ENCODE measurements around the gene HSD17B11. TPM values are rescaled to one million over a fixed set of nuclear protein-coding genes. Genes with fewer than 3 reads are reported as not detected.
A peak's percentile ranks its signal among the peaks of the same experiment; 100 is the strongest.
"Not testable (repeated sequence)": the region's sequence is repeated elsewhere in the genome, so short reads cannot be mapped to it uniquely, and the experiment has no call there.

Gene HSD17B11
- total RNA-seq, 1 donor from 2014 or later: 32.0 TPM

GRCh38 chr4:87405211-87405820, 14.3 kb upstream of the HSD17B11 start:
- DNase-seq: no peak

DNA sequence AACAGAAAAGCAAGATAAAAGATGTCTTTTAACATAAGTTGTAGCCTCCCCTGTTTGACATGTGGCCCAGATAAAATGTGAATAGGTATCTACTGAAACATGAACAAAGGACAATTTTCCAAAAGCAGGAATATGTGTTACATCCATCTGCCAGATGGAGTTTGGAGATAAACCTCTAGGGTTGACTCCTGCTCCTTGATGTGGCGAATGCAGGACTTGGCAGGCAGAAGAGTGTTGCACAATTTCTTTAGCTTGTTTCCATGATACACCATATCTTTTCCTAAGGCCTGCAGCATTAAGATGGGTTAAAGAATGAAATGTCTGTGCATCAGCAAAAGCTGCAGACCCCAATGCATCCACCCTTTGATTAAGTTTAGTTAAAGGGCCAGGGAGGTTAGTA, 12.7 kb upstream of the HSD17B11 start:
- not testable (repeated sequence) for DNase-seq

- DNase-seq: no peak
Measured at GRCh38 chr4:87399954-87400353, 9.0 kb upstream of the HSD17B11 start.

GRCh38 chr4:87399148-87399547, 8.2 kb upstream of the HSD17B11 start:
- DNase-seq: no peak

DNA sequence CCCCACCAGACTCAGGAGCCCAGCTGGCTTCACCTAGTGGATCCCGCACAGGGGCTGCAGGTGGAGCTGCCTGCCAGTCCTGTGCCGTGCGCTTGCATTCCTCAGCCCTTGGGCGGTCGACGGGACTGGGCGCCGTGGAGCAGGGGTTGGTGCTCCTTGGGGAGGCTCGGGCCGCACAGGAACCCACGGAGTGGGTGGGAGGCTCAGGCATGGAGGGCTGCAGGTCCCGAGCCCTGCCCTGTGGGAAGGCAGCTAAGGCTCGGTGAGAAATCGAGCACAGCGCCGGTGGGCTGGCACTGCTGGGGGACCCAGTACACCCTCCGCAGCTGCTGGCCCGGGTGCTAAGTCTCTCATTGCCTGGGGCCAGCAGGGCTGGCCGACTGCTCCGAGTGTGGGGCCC, 4.9 kb upstream of the HSD17B11 start:
- DNase-seq: not testable (repeated sequence)

GRCh38 chr4:87395073-87395472, 4.1 kb upstream of the HSD17B11 start:
- not testable (repeated sequence) for DNase-seq

- no peak for DNase-seq
Measured at GRCh38 chr4:87392183-87392582, 1.2 kb upstream of the HSD17B11 start.

- DNase-seq: no peak
Measured at GRCh38 chr4:87391576-87392054, 627 bp upstream of the HSD17B11 start.

DNA sequence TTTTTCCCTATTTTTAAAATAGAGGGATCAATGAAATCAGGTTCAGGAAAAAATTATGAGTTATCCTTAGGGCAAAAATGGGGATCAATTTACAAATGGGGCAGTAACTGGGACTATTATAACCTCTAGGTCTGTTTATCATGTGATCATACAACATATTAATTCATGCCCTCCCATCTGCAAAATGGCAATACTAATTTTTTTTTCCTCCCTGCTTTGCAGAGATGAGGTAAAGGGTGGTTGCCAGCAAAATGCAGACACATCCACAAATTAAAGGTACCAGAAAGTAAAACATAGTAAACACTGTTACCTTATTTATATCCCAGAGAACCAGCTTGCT, 467 bp downstream of the HSD17B11 start:
- DNase-seq: no peak

DNA sequence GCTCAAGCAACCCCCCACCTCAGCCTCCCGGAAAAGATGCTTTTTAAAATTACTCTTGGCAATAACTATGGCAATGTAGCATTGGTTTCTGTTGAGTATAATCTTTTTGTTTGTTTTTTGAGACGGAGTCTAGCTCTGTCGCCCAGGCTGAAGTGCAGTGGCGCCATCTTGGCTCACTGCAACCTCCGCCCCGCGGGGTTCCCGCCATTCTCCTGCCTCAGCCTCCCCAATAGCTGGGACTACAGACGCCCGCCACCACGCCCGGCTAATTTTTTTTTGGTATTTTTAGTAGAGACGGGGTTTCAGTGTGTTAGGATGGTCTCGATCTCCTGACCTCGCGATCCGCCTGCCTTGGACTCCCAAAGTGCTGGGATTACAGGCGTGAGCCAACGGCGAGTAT, 933 bp downstream of the HSD17B11 start:
- not testable (repeated sequence) for DNase-seq

GRCh38 chr4:87388901-87389300, 2.1 kb downstream of the HSD17B11 start:
- no peak for DNase-seq

DNA sequence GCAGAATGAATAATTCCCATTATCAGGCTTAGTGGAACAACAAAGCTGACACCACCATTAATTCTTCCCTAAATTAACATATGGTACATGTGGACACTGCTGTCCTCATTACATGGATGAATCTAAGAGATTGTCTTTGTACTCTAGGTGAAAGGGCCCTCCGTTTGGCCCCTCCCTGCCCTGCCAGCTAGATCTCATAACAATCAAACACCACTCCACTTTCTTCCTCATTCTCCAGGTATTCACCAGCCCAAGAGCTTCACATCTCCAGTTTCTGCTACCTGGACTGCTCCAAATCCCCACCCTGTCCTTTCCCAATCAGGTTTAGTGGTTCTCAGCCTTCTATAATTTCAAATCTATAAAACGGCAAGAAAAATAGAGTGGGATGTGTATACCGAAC, 3.8 kb downstream of the HSD17B11 start:
- no peak for DNase-seq

GRCh38 chr4:87384466-87385132, 6.4 kb downstream of the HSD17B11 start:
- DNase-seq: not testable (repeated sequence)

- DNase-seq: no peak
Measured at GRCh38 chr4:87382931-87383330, 8.1 kb downstream of the HSD17B11 start.

GRCh38 chr4:87382116-87382515, 8.9 kb downstream of the HSD17B11 start:
- no peak for DNase-seq

- no peak for DNase-seq
Measured at GRCh38 chr4:87377816-87378215, 13.2 kb downstream of the HSD17B11 start.

- peak; percentile 5 for DNase-seq
Measured at GRCh38 chr4:87375719-87376291, 15.2 kb downstream of the HSD17B11 start.

DNA sequence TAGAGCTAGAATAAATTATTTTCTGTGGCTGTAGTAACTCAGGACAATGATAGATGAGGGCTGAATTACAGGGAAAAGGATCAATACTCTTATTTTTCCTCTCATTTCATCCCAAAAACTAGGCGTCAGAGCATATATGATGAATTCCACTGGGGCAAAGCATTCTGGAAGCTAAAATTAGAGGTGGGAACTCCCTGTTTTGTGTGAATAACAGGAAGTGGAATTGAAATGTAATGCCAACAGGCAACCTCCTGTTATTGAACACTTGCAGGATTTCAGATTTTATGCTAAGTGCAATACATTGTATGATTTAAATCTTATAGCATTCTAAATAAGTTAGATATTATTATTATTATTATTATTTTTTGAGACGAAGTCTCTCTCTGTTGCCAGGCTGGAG, 20.9 kb downstream of the HSD17B11 start:
- no peak for DNase-seq

DNA sequence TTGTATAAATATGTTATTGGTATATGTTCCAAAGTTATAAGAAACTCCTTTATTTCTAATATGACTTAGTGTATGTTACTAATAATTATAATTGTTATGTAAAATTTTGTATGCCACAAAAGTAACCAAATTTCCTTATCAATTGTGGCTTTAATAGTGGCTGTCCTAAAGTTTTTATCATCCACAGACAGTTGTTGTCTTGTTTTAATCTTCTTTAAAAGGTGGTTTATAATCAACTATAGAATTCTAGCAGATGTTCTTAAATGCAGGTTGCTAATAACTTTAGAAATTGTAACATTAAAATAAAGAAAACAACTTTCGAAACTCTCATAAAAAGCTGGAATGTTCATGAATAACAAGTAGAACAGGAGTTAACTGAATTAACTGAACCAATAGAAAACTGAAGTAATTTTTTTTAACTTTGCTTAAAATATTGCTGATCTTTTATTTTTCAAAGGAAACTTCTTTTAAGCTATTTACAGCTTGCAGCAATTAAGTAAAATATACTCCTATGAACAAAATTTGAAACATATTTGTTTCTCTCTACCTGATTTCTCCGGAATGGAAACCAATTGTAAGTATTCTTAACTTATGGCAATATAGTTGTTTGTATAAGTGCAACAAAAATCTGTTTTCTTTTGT, 24.3 kb downstream of the HSD17B11 start:
- no peak for DNase-seq

GRCh38 chr4:87365348-87365747, 25.6 kb downstream of the HSD17B11 start:
- no peak for DNase-seq

GRCh38 chr4:87363552-87363951, 27.4 kb downstream of the HSD17B11 start:
- no peak for DNase-seq

DNA sequence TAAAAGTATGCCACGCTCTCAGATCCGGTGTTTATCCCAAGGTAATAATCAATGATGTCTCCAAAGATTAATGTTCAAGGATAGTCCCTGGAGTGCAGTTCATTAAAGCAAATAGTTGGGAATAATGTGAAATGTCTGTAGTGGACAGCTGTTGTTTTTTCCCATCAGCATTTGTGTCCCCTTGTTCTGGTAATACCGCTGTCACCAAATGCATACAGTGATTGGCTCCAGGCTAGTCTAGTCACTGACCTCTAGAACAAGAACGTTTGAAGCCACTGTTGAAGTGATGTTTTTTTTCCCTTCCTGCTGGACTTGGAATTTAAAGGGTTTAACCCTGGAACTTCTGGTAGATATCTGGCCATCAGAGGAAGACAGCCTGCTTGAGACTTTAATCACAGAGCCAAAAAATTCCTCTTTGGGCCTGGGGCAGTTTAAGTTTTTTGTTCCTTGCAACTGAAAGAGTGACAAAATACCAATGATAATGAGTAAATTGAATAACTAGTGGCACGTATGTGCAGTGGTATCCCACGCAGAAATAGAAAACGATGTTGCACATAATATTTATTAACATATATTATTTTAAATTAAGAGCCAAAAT, 30.6 kb downstream of the HSD17B11 start:
- no peak for DNase-seq

DNA sequence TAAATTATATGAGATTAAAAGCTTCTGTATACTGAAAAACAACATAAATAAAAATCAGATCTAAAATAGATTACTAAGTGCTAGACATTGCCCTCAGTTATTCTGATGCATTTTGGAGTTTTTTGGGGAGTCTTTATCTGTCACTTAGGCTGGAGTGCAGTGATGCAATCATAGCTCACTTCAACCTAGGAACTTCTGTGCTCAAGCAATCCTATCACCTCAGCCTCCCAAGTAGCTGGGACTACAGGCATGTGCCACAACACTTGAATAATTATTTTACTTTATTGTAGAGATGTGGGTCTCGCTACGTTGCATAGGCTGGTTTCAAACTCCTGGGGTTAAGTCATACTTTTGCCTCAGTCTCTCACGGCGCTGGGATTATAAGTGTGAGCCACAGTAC, 31.7 kb downstream of the HSD17B11 start:
- no peak for DNase-seq
